GM12892 (cell line): ENCODE results near the gene RNH1.

Source experiments
- DNase-seq: peaks from one replicate; pipeline ENCODE4 v3.0.0; 2011; ENCODE audit not compliant: insufficient read length
- FAIRE-seq: peaks from 2 replicates; lab custom pipeline; 2011; peaks lifted over from hg19 to GRCh38; lab: Jason Lieb, UNC
- POLR2A ChIP-seq: IDR thresholded peaks from 2 replicates; pipeline ENCODE4 v1.6.1; 2011; ENCODE audit warnings: low read depth, low read length, control low read depth
- POLR2AphosphoS5 ChIP-seq: IDR thresholded peaks from 2 replicates; pipeline ENCODE4 v1.6.1; 2011; ENCODE audit warnings: low read depth, low read length, control low read depth
- TAF1 ChIP-seq: IDR thresholded peaks from 2 replicates; pipeline ENCODE4 v1.6.1; 2011; ENCODE audit warnings: low read depth, mild to moderate bottlenecking, control low read depth, low read length, borderline replicate concordance

RNH1 gene

GRCh38 chr11:536841-537621 is 30.0 kb upstream of the RNH1 start, which contains the start of gene LRRC56:
Gene LRRC56, plus strand, starts transcription at chr11:537527. Its CDS starts 3,158 bp downstream, at chr11:540685.
- TF ChIP-seq POLR2AphosphoS5 (no peak), POLR2A (peak; percentile 16; the same call in 1 of the 2 replicates)
- DNase-seq (peak; percentile 99), FAIRE-seq (no peak)

DNA sequence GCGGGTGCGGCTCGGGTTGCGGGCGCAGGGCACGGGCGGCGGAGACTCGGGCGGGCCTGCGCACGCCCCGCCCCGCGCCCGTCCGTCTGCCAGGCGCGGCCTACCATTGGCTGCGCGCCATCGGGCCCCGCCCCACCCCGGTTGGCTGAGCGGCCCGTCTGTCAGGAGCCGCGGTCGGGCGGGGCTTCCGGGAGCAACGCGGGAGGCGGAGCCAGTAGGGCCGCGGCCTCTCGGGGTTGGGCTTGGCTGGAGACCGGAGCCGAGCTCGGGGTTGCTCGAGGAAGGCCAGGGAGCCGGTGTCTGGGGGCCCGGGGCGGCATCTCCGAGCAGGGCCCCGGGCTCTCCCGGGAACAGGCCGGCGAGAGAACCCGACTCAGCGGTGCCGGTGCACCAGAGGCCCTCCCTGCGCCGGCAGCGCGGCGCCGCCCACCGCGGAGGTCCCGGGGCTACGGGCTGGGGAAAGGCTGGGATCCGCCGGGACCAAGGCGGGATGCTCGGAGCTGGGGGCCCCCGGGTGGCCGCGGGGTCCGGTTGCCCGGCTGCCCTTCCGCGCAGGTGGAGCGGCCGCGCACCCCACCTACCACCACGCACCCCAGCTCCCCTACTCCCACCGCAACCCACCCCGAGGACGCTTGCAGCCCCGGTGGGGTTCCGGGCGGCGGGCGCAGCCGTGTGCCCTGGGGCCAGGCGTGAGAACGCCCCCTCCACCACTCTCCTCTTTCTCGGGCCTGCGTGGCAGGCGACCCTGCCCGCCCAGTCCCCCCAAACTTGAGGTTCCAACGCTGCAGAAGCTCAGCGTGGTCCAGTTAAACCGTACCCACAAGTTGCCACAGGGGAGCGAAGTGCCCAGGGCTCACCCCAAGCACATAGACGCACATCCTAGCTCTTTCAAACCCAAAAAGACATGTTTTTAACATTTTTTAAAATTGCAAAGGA is 28.7 kb upstream of the RNH1 start, which contains the start of gene HRAS:
TSS of gene HRAS (minus strand) at position 58 of the 936 bp plus-strand sequence.
- peak; percentile 100 for DNase-seq

DNA sequence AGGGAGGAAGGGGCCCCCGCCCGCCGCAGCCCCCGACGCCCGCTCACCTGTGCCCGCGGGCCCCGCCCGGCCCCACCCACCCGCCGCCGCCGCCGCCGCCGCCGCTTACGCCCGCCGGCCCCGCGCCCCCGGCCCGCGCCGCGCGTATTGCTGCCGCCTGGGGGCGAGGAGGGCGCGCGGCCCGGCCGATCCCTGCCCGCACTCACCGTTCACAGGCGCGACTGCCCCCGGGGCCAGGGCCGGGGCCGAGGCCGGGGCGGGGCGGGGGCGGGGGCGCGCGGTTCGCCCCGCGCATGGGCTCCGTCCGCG is 28.1 kb upstream of the RNH1 start:
- DNase-seq = no peak
- TF ChIP-seq TAF1 = no peak
- TF ChIP-seq POLR2A = no peak
- TF ChIP-seq POLR2AphosphoS5 = no peak
- no peak for FAIRE-seq

More for the DNA sequence above, 28.7 kb upstream of the RNH1 start, which contains the start of gene HRAS:
- 0 out of 2 replicates have a peak, but pooled peaks have one; percentile 45 for TF ChIP-seq TAF1
- 0 out of 2 replicates have a peak, but pooled peaks have one; percentile 31 for TF ChIP-seq POLR2AphosphoS5
- peak; percentile 68; the same call in 1 of the 2 replicates for TF ChIP-seq POLR2A
- FAIRE-seq = peak; percentile 100

DNA sequence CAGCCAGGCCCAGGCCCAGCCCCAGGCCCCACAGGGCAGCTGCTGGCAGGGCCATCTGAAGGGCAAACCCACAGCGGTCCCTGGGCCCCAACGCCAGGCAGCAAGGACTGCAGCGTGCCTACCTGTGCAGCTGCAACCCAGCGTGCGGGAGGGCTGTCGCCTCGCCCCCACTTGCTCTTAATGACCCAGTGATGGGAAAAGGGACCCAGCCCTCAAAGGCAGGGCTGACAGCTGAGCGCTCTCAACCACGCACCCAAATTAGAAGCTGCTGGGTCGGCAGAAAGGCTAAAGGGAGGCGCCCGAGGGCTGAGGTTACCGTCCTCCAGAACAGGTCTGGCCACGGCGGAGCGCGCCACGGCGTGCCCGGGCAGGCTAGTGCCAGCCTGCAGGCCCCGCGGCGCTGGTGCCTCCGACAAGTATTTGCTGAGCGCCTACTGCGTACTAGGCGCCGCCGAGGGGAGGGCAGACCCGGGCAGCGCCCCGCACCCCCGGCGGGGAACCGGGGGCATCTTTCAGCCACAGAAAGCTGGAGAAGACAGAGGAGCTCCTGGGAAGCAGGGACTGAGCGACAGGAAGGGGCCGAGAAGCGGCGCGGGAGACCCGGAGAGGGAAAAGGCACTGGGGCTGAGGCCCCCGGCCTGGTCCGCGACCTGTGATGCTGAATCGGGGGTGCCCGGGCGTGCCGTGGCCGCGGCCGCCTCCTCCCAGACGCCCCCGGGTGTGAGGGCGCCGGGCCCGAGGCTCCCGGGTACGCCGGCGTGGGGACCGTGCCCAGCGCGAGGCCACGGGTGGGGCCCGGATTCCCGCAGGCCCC is 27.6 kb upstream of the RNH1 start:
- DNase-seq = no peak
- peak; percentile 70 for FAIRE-seq
- TF ChIP-seq POLR2AphosphoS5 (no peak), POLR2A (no peak), TAF1 (no peak)

DNA sequence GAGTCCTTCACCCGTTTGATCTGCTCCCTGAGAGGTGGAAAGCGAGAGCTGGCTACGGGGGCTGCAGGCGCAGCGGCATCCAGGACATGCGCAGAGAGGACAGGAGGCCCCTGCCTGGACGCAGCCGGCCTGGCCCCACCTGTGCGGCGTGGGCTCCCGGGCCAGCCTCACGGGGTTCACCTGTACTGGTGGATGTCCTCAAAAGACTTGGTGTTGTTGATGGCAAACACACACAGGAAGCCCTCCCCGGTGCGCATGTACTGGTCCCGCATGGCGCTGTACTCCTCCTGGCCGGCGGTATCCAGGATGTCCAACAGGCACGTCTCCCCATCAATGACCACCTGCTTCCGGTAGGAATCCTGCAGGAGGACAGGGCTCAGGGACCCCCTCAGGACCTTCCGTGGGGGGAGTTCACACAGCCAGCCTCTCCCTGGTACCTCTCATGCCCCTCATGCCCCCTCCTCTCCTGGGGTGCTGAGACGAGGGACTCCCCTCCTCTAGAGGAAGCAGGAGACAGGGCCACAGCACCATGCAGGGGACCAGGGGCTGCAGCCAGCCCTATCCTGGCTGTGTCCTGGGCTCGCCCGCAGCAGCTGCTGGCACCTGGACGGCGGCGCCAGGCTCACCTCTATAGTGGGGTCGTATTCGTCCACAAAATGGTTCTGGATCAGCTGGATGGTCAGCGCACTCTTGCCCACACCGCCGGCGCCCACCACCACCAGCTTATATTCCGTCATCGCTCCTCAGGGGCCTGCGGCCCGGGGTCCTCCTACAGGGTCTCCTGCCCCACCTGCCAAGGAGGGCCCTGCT is 26.7 kb upstream of the RNH1 start:
- no peak for TF ChIP-seq TAF1
- no peak for TF ChIP-seq POLR2AphosphoS5
- TF ChIP-seq POLR2A = no peak
- no peak for DNase-seq

GRCh38 chr11:532986-533585 is 26.0 kb upstream of the RNH1 start:
- DNase-seq (no peak), FAIRE-seq (no peak)
- TF ChIP-seq POLR2A (no peak), TAF1 (no peak), POLR2AphosphoS5 (no peak)

More for the DNA sequence above, 26.7 kb upstream of the RNH1 start:
- FAIRE-seq = peak; percentile 36

DNA sequence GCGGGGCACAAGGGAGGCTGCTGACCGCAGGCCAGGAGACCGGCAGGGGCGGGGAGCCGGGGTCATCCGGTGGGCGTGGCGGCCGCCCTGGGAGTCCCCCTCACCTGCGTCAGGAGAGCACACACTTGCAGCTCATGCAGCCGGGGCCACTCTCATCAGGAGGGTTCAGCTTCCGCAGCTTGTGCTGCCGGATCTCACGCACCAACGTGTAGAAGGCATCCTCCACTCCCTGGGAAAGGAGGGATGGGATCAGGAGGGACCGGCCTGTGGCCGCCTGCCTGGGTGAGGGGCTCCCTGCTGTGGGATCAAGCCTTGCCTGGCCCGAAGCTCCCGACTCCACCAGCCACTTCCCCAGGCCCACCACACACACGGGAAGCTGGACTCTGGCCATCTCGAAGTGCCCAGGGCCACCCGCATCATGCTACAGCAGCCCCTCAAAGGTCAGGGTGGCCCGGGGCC is 25.5 kb upstream of the RNH1 start:
- DNase-seq (no peak), FAIRE-seq (no peak)
- TF ChIP-seq TAF1 (no peak), POLR2AphosphoS5 (no peak), POLR2A (no peak)

GRCh38 chr11:531919-532526 is 25.0 kb upstream of the RNH1 start:
- DNase-seq (no peak), FAIRE-seq (no peak)
- TF ChIP-seq TAF1 (no peak), POLR2AphosphoS5 (no peak), POLR2A (no peak)
